GM23248 (cell line): Measurements from ENCODE around the gene OR14I1. TPM values are rescaled to one million over a fixed set of nuclear protein-coding genes. Genes with fewer than 3 reads are reported as not detected.

Source experiments
- DNase-seq: peaks from one replicate; pipeline ENCODE4 v3.0.0-alpha.2; 2015
- H2AFZ ChIP-seq: fragments of 200-600 bp; sonication (generic); 2 replicates; pipeline ENCODE4 v1.6.1; 2016; ENCODE audit warnings: antibody characterized with exemption
- H3F3A ChIP-seq: fragments of 200-600 bp; sonication (generic); 2 replicates; pipeline ENCODE4 v1.6.1; 2016; ENCODE audit warnings: mild to moderate bottlenecking, antibody characterized with exemption, mixed run types; ENCODE audit not compliant: insufficient read depth
- H3K27ac ChIP-seq: fragments of 200-600 bp; sonication (generic); 2 replicates; pipeline ENCODE4 v1.5.1; 2016; ENCODE audit warnings: mild to moderate bottlenecking
- H3K27me3 ChIP-seq: fragments of 200-600 bp; sonication (generic); replicated peaks from 2 replicates; pipeline ENCODE4 v1.6.1; 2016; ENCODE audit warnings: mild to moderate bottlenecking; ENCODE audit not compliant: insufficient read depth
- H3K36me3 ChIP-seq: fragments of 200-600 bp; sonication (generic); 2 replicates; pipeline ENCODE4 v1.6.1; 2016; ENCODE audit warnings: low read depth, mild to moderate bottlenecking
- H3K4me1 ChIP-seq: fragments of 200-600 bp; sonication (generic); 2 replicates; pipeline ENCODE4 v1.6.1; 2016; ENCODE audit warnings: mild to moderate bottlenecking; ENCODE audit not compliant: insufficient read depth
- H3K4me2 ChIP-seq: fragments of 200-600 bp; sonication (generic); one replicate; pipeline ENCODE4 v1.6.1; 2016; ENCODE audit warnings: mild to moderate bottlenecking; ENCODE audit not compliant: unreplicated experiment
- H3K4me3 ChIP-seq: fragments of 200-600 bp; sonication (generic); 2 replicates; pipeline ENCODE4 v1.5.1; 2016; ENCODE audit warnings: mild to moderate bottlenecking
- H3K79me2 ChIP-seq: fragments of 200-600 bp; sonication (generic); 2 replicates; pipeline ENCODE4 v1.6.1; 2016; ENCODE audit warnings: mild to moderate bottlenecking; ENCODE audit not compliant: insufficient read depth
- H3K9ac ChIP-seq: fragments of 200-600 bp; sonication (generic); 2 replicates; pipeline ENCODE4 v1.6.1; 2016; ENCODE audit warnings: mild to moderate bottlenecking
- H3K9me2 ChIP-seq: fragments of 200-600 bp; sonication (generic); 2 replicates; pipeline ENCODE4 v1.6.1; 2016; ENCODE audit warnings: mixed run types, mild to moderate bottlenecking, moderate library complexity; ENCODE audit not compliant: insufficient read depth
- H3K9me3 ChIP-seq: fragments of 200-600 bp; sonication (generic); one replicate; pipeline ENCODE4 v1.6.1; 2017; ENCODE audit warnings: low read depth
- H4K20me1 ChIP-seq: fragments of 200-600 bp; sonication (generic); 2 replicates; pipeline ENCODE4 v1.6.0; 2016; ENCODE audit not compliant: insufficient read depth
- EZH2 ChIP-seq: fragments of 200-600 bp; sonication (generic); IDR thresholded peaks from 2 replicates; pipeline ENCODE4 v1.6.1; 2018; ENCODE audit warnings: antibody characterized with exemption, mild to moderate bottlenecking; ENCODE audit not compliant: insufficient read depth, poor library complexity, severe bottlenecking
- EZH2phosphoT487 ChIP-seq: fragments of 200-600 bp; sonication (generic); IDR thresholded peaks from 2 replicates; pipeline ENCODE4 v1.6.1; 2018; ENCODE audit warnings: antibody characterized with exemption, moderate library complexity, mild to moderate bottlenecking, low read depth; ENCODE audit not compliant: insufficient read depth
- WGBS, 2 experiments: methylation state at CpG; one replicate each; pipeline ENCODE4 v1.1.6; 2015 to 2017; ENCODE audit warnings: low lambda C conversion rate in 2 of 2, low coverage in 1 of 2; ENCODE audit errors: missing lambda C conversion rate in 2 of 2; 5-methylcytosine and 5-hydroxymethylcytosine counted together
- in situ Hi-C: fragments of 300-500 bp; cut with MboI; formaldehyde crosslinking; loops from 2 replicates; pipeline ENCODE4 v1.15.0; 2020
- polyA plus RNA-seq: library from polyadenylated mRNA; unstranded; fragments of >200 nt; fragmentation: Nextera tagmentation; extraction: Ambion mirVana; gene quantifications from 2 replicates; pipeline ENCODE4 v1.2.1, GENCODE V29; 2016
- total RNA-seq: library from RNA; depleted of rRNA; stranded (reverse); fragments of >200 nt; shearing (Covaris generic); gene quantifications from 2 replicates; pipeline ENCODE4 v1.2.3, GENCODE V29; 2014

The OR14I1 gene
- total and polyA plus RNA-seq, 2 experiments from 2014 or later, result not detected

GRCh38 chr1:248695451-248696132, 7.0 kb downstream of the OR14I1 start:
- no peaks in the 10 kb centered on the region for H3K36me3 ChIP-seq
- no peaks in the 10 kb centered on the region for H4K20me1 ChIP-seq
- no peaks in the 10 kb centered on the region for H3K9me3 ChIP-seq
- TF ChIP-seq EZH2phosphoT487, result no peak
- no peak for TF ChIP-seq EZH2
- no peaks in the 10 kb centered on the region for H3F3A ChIP-seq
- no peaks in the 10 kb centered on the region for H3K27me3 ChIP-seq
- no peak overlapping the region for H3K9ac ChIP-seq
- H3K4me1 ChIP-seq, result no peaks in the 10 kb centered on the region
- peak; percentile 49 for DNase-seq
- 40 to 42% methylated on average over 13 of the region's 13 CpGs for WGBS, 2 experiments
- in situ Hi-C loops, result no loop called here
- H3K27ac ChIP-seq, result no peak overlapping the region
- H2AFZ ChIP-seq, result no peak overlapping the region
- H3K4me2 ChIP-seq, result no peak overlapping the region
- no peaks in the 10 kb centered on the region for H3K79me2 ChIP-seq
- H3K9me2 ChIP-seq, result no peaks in the 10 kb centered on the region
- no peak overlapping the region for H3K4me3 ChIP-seq

- Histone ChIP-seq H3K4me3 (no peak overlapping the region), H3K4me1 (no peaks in the 10 kb centered on the region), H4K20me1 (no peaks in the 10 kb centered on the region), H3F3A (no peaks in the 10 kb centered on the region), H3K79me2 (no peaks in the 10 kb centered on the region), H3K27ac (no peak overlapping the region), H3K9me2 (no peaks in the 10 kb centered on the region), H3K9me3 (no peaks in the 10 kb centered on the region), H3K27me3 (no peaks in the 10 kb centered on the region), H2AFZ (no peak overlapping the region), H3K4me2 (no peak overlapping the region), H3K9ac (no peak overlapping the region), H3K36me3 (no peaks in the 10 kb centered on the region)
- no peak for DNase-seq
- 57 to 59% methylated on average over 32 to 51 of the region's 51 CpGs for WGBS, 2 experiments
- TF ChIP-seq EZH2phosphoT487 (no peak), EZH2 (no peak)
- in situ Hi-C loops, result no loop called here
Measured at GRCh38 chr1:248691567-248692155, 10.9 kb downstream of the OR14I1 start.

- Histone ChIP-seq H3K36me3 (no peaks in the 10 kb centered on the region), H4K20me1 (no peaks in the 10 kb centered on the region), H3K4me1 (no peaks in the 10 kb centered on the region), H3K4me2 (no peak overlapping the region), H3K27ac (no peak overlapping the region), H3F3A (no peaks in the 10 kb centered on the region), H3K9ac (no peak overlapping the region), H3K9me3 (no peaks in the 10 kb centered on the region), H3K9me2 (no peaks in the 10 kb centered on the region), H3K79me2 (no peaks in the 10 kb centered on the region), H3K27me3 (no peaks in the 10 kb centered on the region), H3K4me3 (no peak overlapping the region), H2AFZ (no peak overlapping the region)
- no peak for DNase-seq
- TF ChIP-seq EZH2, result no peak
- WGBS, 2 experiments, result 27 to 37% methylated on average over 4 of the region's 4 CpGs
- in situ Hi-C loops, result no loop called here
Measured at GRCh38 chr1:248688527-248689298, 13.9 kb downstream of the OR14I1 start.

GRCh38 chr1:248686815-248687214, 15.8 kb downstream of the OR14I1 start:
- H2AFZ ChIP-seq, result no peak overlapping the region
- H3K27me3 ChIP-seq, result no peaks in the 10 kb centered on the region
- 11 to 20% methylated on average over 3 of the region's 3 CpGs for WGBS, 2 experiments
- in situ Hi-C loops, result no loop called here
- DNase-seq, result no peak
- no peaks in the 10 kb centered on the region for H3K36me3 ChIP-seq
- no peak overlapping the region for H3K9ac ChIP-seq
- no peak overlapping the region for H3K27ac ChIP-seq
- H3K4me2 ChIP-seq, result no peak overlapping the region
- H3K4me3 ChIP-seq, result no peak overlapping the region
- no peaks in the 10 kb centered on the region for H3K79me2 ChIP-seq
- no peak for TF ChIP-seq EZH2phosphoT487
- no peaks in the 10 kb centered on the region for H3K9me2 ChIP-seq
- no peaks in the 10 kb centered on the region for H3K4me1 ChIP-seq
- no peaks in the 10 kb centered on the region for H3K9me3 ChIP-seq
- no peaks in the 10 kb centered on the region for H4K20me1 ChIP-seq
- no peaks in the 10 kb centered on the region for H3F3A ChIP-seq
